Hippocampal formation (tissue), 2 donors: ENCODE results near the gene ARPC1A.
A peak's percentile ranks its signal among the peaks of the same experiment; 100 is the strongest.

Source experiments
- DNase-seq, 2 donors: peaks; one replicate each; lab custom pipeline; 2025; lab: John Stamatoyannopoulos, UW

The ARPC1A gene

GRCh38 chr7:99387912-99388311 is 62.2 kb downstream of the ARPC1A start:
- no peak for DNase-seq

GRCh38 chr7:99389772-99390171 is 64.1 kb downstream of the ARPC1A start:
- no peak for DNase-seq

- DNase-seq = no peak
Observed at GRCh38 chr7:99390941-99391602, 65.4 kb downstream of the ARPC1A start.

- DNase-seq = no peak
Observed at GRCh38 chr7:99392046-99392445, 66.3 kb downstream of the ARPC1A start.

- DNase-seq = peak in 1 of 2 donors; percentile 32
Observed at GRCh38 chr7:99392659-99393354, 67.1 kb downstream of the ARPC1A start.

- DNase-seq = no peak
Observed at GRCh38 chr7:99393355-99394187, 67.9 kb downstream of the ARPC1A start.

GRCh38 chr7:99394188-99394502 is 68.4 kb downstream of the ARPC1A start:
- DNase-seq = no peak

GRCh38 chr7:99395616-99396327 is 70.1 kb downstream of the ARPC1A start:
- DNase-seq = no peak

GRCh38 chr7:99396418-99397296 is 71.0 kb downstream of the ARPC1A start:
- DNase-seq = no peak

- DNase-seq = no peak
Observed at GRCh38 chr7:99397297-99397983, 71.7 kb downstream of the ARPC1A start.

GRCh38 chr7:99398891-99399445 is 73.3 kb downstream of the ARPC1A start:
- DNase-seq = no peak

- no peak for DNase-seq
Observed at GRCh38 chr7:99399597-99399996, 73.9 kb downstream of the ARPC1A start.

GRCh38 chr7:99402854-99403253 is 77.2 kb downstream of the ARPC1A start:
- DNase-seq = no peak

- DNase-seq = no peak
Observed at GRCh38 chr7:99403764-99404163, 78.1 kb downstream of the ARPC1A start.

- no peak for DNase-seq
Observed at GRCh38 chr7:99404235-99404976, 78.7 kb downstream of the ARPC1A start.

GRCh38 chr7:99404977-99405320 is 79.3 kb downstream of the ARPC1A start:
- DNase-seq = no peak

GRCh38 chr7:99406557-99406956 is 80.9 kb downstream of the ARPC1A start:
- DNase-seq = no peak

- no peak for DNase-seq
Observed at GRCh38 chr7:99407872-99408378, 82.2 kb downstream of the ARPC1A start.

GRCh38 chr7:99408379-99409191 is 82.9 kb downstream of the ARPC1A start, which contains the start of the genes BUD31 and PDAP1:
BUD31 (plus strand) TSS chr7:99408969; CDS start chr7:99411093, 2,124 bp downstream.
PDAP1 (minus strand) TSS chr7:99408597; CDS start chr7:99408548, 49 bp downstream.
- DNase-seq = peak; percentile 95 to 97
